NT2/D1 (cell line): Measurements from ENCODE around the gene PPP1R14B.

Experiments
- SUZ12 ChIP-seq: IDR thresholded peaks from 2 replicates; pipeline ENCODE4 v1.6.1; 2011; ENCODE audit not compliant: insufficient read length, insufficient read depth; ENCODE audit errors: extremely low read depth
- ZNF274 ChIP-seq: IDR thresholded peaks from 2 replicates; pipeline ENCODE4 v1.6.1; 2011; ENCODE audit warnings: mild to moderate bottlenecking, low read depth, low read length

DNA sequence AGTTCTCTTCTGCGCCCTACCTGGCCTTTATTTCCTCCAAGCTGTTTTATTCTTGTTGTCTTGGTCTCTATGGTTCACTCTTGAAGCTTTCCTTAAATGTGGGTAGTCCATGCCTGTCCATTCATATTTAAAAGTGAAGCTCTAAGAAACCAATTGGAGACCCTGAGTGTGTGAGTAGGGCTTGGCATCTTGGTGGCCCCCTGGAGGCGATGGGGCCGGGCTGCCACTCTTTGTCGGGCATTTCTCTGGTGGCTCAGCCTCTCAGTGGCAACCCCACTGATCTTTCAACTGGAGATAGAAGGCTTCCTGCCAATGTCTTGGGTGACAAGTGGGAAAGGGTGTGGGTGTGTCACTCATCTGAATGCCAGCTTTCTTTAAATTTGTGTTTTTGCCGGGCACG lies 29.9 kb downstream of the PPP1R14B start:
- TF ChIP-seq ZNF274 = no peak
- no peak for TF ChIP-seq SUZ12
